Fibroblast of the aortic adventitia (primary cell): ENCODE results near the gene OR10G6. TPM values are rescaled to one million over a fixed set of nuclear protein-coding genes. Genes with fewer than 3 reads are reported as not detected.
"Not testable (repeated sequence)": the region's sequence is repeated elsewhere in the genome, so short reads cannot be mapped to it uniquely, and the experiment has no call there.

ENCODE experiments used
- DNase-seq: peaks from one replicate; pipeline ENCODE4 v3.0.0-alpha.2; 2010; ENCODE audit warnings: low read depth
- H3K4me3 ChIP-seq: 2 replicates; pipeline ENCODE4 v1.5.1; 2011; ENCODE audit warnings: low read depth, mild to moderate bottlenecking, control low read depth, low read length, moderate library complexity
- total RNA-seq: library from RNA; depleted of rRNA; stranded (reverse); fragments of >200 nt; gene quantifications from 2 replicates; pipeline ENCODE4 v1.2.3, GENCODE V29; 2012; ENCODE audit warnings: low replicate concordance
- TF ChIP-seq, protein P1 (sequence below): IDR thresholded peaks from 2 replicates; pipeline ENCODE4 v1.5.1; 2011; ENCODE audit warnings: mild to moderate bottlenecking, low read length, control low read depth, inconsistent platforms; ENCODE audit not compliant: insufficient read depth

The OR10G6 gene, protein sequence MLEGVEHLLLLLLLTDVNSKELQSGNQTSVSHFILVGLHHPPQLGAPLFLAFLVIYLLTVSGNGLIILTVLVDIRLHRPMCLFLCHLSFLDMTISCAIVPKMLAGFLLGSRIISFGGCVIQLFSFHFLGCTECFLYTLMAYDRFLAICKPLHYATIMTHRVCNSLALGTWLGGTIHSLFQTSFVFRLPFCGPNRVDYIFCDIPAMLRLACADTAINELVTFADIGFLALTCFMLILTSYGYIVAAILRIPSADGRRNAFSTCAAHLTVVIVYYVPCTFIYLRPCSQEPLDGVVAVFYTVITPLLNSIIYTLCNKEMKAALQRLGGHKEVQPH
- total RNA-seq: not detected in 2 replicates

- no peak within 1 kb of the TSS for H3K4me3 ChIP-seq
- TF ChIP-seq, protein P1, sequence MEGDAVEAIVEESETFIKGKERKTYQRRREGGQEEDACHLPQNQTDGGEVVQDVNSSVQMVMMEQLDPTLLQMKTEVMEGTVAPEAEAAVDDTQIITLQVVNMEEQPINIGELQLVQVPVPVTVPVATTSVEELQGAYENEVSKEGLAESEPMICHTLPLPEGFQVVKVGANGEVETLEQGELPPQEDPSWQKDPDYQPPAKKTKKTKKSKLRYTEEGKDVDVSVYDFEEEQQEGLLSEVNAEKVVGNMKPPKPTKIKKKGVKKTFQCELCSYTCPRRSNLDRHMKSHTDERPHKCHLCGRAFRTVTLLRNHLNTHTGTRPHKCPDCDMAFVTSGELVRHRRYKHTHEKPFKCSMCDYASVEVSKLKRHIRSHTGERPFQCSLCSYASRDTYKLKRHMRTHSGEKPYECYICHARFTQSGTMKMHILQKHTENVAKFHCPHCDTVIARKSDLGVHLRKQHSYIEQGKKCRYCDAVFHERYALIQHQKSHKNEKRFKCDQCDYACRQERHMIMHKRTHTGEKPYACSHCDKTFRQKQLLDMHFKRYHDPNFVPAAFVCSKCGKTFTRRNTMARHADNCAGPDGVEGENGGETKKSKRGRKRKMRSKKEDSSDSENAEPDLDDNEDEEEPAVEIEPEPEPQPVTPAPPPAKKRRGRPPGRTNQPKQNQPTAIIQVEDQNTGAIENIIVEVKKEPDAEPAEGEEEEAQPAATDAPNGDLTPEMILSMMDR: no peak
These were observed at the start of gene OR10G6 for GRCh38 chr11:123995119-123995518. Gene OR10G6 (minus strand): TSS chr11:123995161. CDS start chr11:123995161, 0 bp downstream.

DNA sequence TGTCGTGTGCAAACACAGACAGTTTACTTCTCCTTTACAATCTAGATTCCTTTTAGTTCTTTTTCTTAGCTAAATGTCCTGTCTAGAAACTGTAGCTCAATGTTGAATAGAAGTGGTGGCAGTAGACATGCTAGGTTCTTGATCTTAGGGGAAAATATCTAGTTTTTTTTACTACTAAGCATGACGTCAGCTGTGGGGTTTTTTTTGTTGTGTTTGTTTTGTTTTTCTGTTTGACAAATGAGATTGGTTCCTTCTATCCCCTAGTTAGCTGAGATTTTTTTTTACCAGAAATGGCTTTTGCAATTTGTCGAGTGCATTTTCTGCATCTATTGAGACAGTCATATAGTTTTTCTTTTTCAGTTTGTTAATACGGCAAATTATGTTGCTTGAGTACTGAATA, 48.5 kb upstream of the OR10G6 start:
- DNase-seq: no peak
- TF ChIP-seq, protein P1: no peak

More at GRCh38 chr11:123995119-123995518, at the start of gene OR10G6:
- no peak for DNase-seq

DNA sequence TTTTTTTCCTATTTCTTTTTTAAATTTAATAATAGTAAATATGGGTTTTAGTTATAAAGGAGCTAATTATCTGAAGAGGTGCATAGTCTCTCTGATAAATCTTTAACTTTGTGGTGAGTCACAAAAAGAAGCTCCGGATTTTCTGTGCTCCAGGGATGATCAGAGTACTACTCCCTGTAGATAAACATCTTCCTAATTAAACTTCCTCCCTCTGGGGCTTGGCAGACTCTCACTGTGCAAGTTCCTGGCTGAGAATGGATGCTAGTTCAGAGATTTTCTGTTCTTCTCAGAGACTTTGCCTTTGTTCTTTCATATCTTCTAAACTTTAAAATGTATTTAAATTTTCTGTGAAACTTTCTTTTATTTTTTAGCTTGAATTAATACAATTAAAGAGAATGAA, 46.3 kb upstream of the OR10G6 start, which contains the start of gene OR10G7:
TSS of gene OR10G7 (minus strand) at position 72 of the 400 bp plus-strand sequence. CDS start 2,324 bp downstream, outside the sequence.
- DNase-seq: no peak
- H3K4me3 ChIP-seq: no peak within 1 kb of the TSS
- TF ChIP-seq, protein P1: no peak

More for the DNA sequence above, 48.5 kb upstream of the OR10G6 start:
- no peak overlapping the region for H3K4me3 ChIP-seq

DNA sequence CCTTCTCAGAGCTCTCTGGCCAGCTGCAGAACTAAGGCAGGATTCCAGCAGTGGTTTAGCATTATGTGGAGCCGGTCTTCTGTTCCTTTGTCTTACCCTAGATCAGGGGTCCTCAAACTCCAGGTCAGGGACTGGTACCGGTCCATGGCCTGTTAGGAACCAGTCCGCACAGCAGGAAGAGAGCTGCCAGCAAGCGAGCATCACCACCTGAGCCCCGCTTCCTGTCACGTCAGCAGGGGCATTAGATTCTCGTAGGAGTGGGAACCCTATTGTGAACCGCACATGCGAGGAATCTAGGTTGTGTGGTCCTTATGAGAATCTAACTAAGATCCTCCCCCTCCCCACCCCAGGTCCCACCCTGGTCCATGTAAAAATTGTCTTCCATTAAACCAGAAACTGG, 44.6 kb upstream of the OR10G6 start:
- DNase-seq: no peak
- no peak overlapping the region for H3K4me3 ChIP-seq
- TF ChIP-seq, protein P1: no peak

GRCh38 chr11:124036666-124037065, 41.7 kb upstream of the OR10G6 start:
- H3K4me3 ChIP-seq: no peak overlapping the region
- TF ChIP-seq, protein P1: no peak
- DNase-seq: no peak

DNA sequence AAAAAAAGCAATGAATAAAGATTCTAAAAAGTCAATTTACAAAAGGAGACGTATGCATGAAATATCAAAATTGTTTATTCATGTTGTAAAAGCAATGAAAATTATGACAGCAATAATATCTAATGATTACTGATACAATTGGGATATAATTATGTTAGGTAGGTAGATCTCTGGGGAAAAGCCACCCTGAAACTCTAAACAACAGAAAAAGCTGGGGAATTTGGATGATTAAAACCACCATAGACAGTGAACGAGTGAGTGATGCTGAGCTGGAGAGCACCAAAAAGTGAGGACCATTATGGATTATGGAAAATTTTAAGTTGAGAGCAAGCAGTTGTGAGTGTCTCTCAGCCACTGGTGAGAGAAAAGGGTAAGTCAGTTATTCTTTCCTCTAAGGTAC, 31.5 kb upstream of the OR10G6 start, which contains the start of gene OR10G8:
TSS of gene OR10G8 (plus strand) at position 301 of the 400 bp plus-strand sequence. CDS start 2,825 bp downstream, outside the sequence.
- TF ChIP-seq, protein P1: no peak
- H3K4me3 ChIP-seq: no peak within 1 kb of the TSS
- no peak for DNase-seq

DNA sequence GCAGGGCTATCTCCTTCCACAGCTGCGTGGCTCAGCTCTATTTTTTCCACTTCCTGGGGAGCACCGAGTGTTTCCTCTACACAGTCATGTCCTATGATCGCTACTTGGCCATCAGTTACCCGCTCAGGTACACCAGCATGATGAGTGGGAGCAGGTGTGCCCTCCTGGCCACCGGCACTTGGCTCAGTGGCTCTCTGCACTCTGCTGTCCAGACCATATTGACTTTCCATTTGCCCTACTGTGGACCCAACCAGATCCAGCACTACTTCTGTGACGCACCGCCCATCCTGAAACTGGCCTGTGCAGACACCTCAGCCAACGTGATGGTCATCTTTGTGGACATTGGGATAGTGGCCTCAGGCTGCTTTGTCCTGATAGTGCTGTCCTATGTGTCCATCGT, 20.9 kb upstream of the OR10G6 start:
- DNase-seq: not testable (repeated sequence)

More for the DNA sequence above, 20.9 kb upstream of the OR10G6 start:
- not testable (repeated sequence) for H3K4me3 ChIP-seq
